HepG2 (cell line): Measurements from ENCODE around the gene CCN2. TPM values are rescaled to one million over a fixed set of nuclear protein-coding genes. Genes with fewer than 3 reads are reported as not detected.

Experiments used
- BRD4 ChIP-seq: sonication (generic); formaldehyde crosslinking; IDR thresholded peaks from 2 replicates; pipeline ENCODE4 v1.4.0; 2020; ENCODE audit warnings: missing genetic modification reagents
- CAMTA2 ChIP-seq: sonication (generic); formaldehyde crosslinking; IDR thresholded peaks from 2 replicates; pipeline ENCODE4 v1.4.0; 2020; ENCODE audit warnings: mild to moderate bottlenecking, missing genetic modification reagents, borderline replicate concordance
- CEBPB ChIP-seq: IDR thresholded peaks from 2 replicates; pipeline ENCODE4 v1.6.1; 2011; ENCODE audit warnings: low read depth, low read length, improper control_type of control experiment, borderline replicate concordance
- CEBPG ChIP-seq: IDR thresholded peaks from 2 replicates; pipeline ENCODE4 v1.6.1; 2016
- CHD4 ChIP-seq: fragments of 200-600 bp; sonication (generic); IDR thresholded peaks from 2 replicates; pipeline ENCODE4 v1.7.0; 2017; ENCODE audit warnings: mild to moderate bottlenecking, low read length, borderline replicate concordance
- NONO ChIP-seq, 2 experiments: fragments of 450-650 bp in 1 of 2; sonication (generic) in 1 of 2; formaldehyde crosslinking in 1 of 2; IDR thresholded peaks in 1 of 2; conservative IDR thresholded peaks in 1 of 2; 2 replicates each; pipeline versions ENCODE4 v1.6.1 to v1.8.0; 2017 to 2022; ENCODE audit warnings: mild to moderate bottlenecking in 1 of 2, missing genetic modification reagents in 1 of 2, moderate library complexity in 1 of 2
- SMYD3 ChIP-seq: sonication (generic); formaldehyde crosslinking; IDR thresholded peaks from 2 replicates; pipeline ENCODE4 v1.8.1; 2023; ENCODE audit warnings: mild to moderate bottlenecking, missing genetic modification reagents
- TP53 ChIP-seq: sonication (generic); formaldehyde crosslinking; conservative IDR thresholded peaks from 2 replicates; pipeline ENCODE4 v1.4.0; 2020; ENCODE audit warnings: missing genetic modification reagents
- ZBTB20 ChIP-seq: sonication (generic); formaldehyde crosslinking; IDR thresholded peaks from 2 replicates; pipeline ENCODE4 v1.8.1; 2023; ENCODE audit warnings: missing genetic modification reagents, low read depth, mild to moderate bottlenecking, borderline replicate concordance
- ZNF282 ChIP-seq: fragments of 450-650 bp; IDR thresholded peaks from 2 replicates; pipeline ENCODE4 v1.6.1; 2018; ENCODE audit not compliant: partially characterized antibody
- ZNF629 ChIP-seq: sonication (generic); formaldehyde crosslinking; conservative IDR thresholded peaks from 2 replicates; pipeline ENCODE4 v1.5.0; 2020; ENCODE audit warnings: missing genetic modification reagents
- ZNF678 ChIP-seq: sonication (generic); formaldehyde crosslinking; IDR thresholded peaks from 2 replicates; pipeline ENCODE4 v1.4.0; 2020; ENCODE audit warnings: mild to moderate bottlenecking, missing genetic modification reagents
- polyA plus RNA-seq, 8 experiments: library from polyadenylated mRNA; depleted of rRNA in 3 of 8; stranded (reverse) in 7 of 8; unstranded in 1 of 8; fragments of >200 nt; fragmentation: Illumina TruSeq in 4 of 8; extraction: Trizol in 4 of 8; gene quantifications; 2 replicates each; pipeline versions ENCODE4 v1.2.1 to v1.2.3, GENCODE V29; 2011 to 2016; ENCODE audit warnings: low read depth in 4 of 8, missing spikeins in 1 of 8, mixed read lengths in 1 of 8; ENCODE audit not compliant: insufficient read depth in 1 of 8
- total RNA-seq, 5 experiments: library from RNA; depleted of rRNA; stranded (reverse); fragments of >200 nt; fragmentation: Illumina TruSeq; extraction: Trizol; gene quantifications; 2 replicates each; pipeline ENCODE4 v1.2.3, GENCODE V29; 2016; ENCODE audit warnings: low read depth in 1 of 5
- TF ChIP-seq, protein P1 (sequence below): sonication (generic); formaldehyde crosslinking; conservative IDR thresholded peaks from 2 replicates; pipeline ENCODE4 v1.4.0; 2020; ENCODE audit warnings: mild to moderate bottlenecking, missing genetic modification reagents, moderate library complexity
- TF ChIP-seq, protein P2 (sequence below): IDR thresholded peaks from 2 replicates; pipeline ENCODE4 v1.6.1; 2016; ENCODE audit warnings: low read depth
- TF ChIP-seq, protein P3 (sequence below): sonication (generic); formaldehyde crosslinking; IDR thresholded peaks from 2 replicates; pipeline ENCODE4 v1.4.0; 2020; ENCODE audit warnings: mild to moderate bottlenecking, missing genetic modification reagents
- TF ChIP-seq, protein P4 (sequence below): sonication (generic); formaldehyde crosslinking; IDR thresholded peaks from 2 replicates; pipeline ENCODE4 v1.5.1; 2020; ENCODE audit warnings: mild to moderate bottlenecking, moderate library complexity, missing genetic modification reagents

CCN2 gene
- total and polyA plus RNA-seq, 2 of the 13 experiments (the other 11 are each of a cell fraction or from before 2014, with no cell fraction given) = 34.7 to 316 TPM

DNA sequence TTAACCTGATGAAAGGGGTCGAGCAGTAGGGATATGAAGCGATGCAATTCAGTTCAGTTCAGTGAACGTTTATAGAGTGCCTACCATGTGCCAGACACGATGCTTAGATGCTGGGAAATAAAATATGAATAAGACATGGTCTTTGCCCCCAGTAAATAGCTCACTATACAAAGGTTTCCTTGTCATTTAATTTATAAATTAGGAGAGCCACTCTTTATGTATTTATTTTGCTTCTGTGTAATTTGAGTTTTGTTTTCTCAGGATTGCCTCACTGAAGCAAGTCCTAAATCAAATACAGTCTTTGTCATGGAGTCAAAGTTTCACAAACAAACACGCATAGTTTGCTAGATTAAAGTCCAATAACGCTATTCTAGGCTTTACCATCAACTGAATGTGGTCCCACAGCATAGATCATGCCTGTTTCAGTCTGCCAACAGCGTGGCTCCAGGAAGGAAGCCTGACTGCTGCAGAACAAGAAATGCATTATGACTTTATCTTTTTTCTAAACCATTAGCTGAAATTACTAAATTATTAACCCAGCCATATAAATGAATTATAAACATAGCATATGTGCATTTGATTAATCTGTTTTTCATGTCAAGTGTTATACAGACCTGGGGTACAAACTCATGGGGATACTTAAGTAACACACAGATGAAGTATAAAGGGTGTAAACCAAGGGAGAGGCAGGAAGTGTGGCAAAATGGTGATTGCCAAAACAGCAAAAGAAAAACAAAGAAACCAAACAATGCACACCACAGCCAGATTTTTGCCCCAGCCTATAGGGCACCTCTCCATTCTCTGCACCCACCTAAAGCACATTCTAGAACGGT, 29.8 kb upstream of the CCN2 start (continued):
- TF ChIP-seq, protein P1, sequence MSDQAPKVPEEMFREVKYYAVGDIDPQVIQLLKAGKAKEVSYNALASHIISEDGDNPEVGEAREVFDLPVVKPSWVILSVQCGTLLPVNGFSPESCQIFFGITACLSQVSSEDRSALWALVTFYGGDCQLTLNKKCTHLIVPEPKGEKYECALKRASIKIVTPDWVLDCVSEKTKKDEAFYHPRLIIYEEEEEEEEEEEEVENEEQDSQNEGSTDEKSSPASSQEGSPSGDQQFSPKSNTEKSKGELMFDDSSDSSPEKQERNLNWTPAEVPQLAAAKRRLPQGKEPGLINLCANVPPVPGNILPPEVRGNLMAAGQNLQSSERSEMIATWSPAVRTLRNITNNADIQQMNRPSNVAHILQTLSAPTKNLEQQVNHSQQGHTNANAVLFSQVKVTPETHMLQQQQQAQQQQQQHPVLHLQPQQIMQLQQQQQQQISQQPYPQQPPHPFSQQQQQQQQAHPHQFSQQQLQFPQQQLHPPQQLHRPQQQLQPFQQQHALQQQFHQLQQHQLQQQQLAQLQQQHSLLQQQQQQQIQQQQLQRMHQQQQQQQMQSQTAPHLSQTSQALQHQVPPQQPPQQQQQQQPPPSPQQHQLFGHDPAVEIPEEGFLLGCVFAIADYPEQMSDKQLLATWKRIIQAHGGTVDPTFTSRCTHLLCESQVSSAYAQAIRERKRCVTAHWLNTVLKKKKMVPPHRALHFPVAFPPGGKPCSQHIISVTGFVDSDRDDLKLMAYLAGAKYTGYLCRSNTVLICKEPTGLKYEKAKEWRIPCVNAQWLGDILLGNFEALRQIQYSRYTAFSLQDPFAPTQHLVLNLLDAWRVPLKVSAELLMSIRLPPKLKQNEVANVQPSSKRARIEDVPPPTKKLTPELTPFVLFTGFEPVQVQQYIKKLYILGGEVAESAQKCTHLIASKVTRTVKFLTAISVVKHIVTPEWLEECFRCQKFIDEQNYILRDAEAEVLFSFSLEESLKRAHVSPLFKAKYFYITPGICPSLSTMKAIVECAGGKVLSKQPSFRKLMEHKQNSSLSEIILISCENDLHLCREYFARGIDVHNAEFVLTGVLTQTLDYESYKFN = peak; percentile 100
- TF ChIP-seq, protein P2, sequence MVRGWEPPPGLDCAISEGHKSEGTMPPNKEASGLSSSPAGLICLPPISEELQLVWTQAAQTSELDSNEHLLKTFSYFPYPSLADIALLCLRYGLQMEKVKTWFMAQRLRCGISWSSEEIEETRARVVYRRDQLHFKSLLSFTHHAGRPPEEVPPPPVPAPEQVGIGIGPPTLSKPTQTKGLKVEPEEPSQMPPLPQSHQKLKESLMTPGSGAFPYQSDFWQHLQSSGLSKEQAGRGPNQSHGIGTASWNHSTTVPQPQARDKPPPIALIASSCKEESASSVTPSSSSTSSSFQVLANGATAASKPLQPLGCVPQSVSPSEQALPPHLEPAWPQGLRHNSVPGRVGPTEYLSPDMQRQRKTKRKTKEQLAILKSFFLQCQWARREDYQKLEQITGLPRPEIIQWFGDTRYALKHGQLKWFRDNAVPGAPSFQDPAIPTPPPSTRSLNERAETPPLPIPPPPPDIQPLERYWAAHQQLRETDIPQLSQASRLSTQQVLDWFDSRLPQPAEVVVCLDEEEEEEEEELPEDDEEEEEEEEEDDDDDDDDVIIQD (CRISPR knock-in tag) = peak; percentile 90
- no peak for TF ChIP-seq NONO (IDR thresholded peaks at IDR 0.05)
- peak; percentile 77 for TF ChIP-seq NONO (CRISPR knock-in tag; conservative IDR thresholded peaks at IDR 0.05)
- TF ChIP-seq TP53 (CRISPR knock-in tag) = no peak
- TF ChIP-seq, protein P3, sequence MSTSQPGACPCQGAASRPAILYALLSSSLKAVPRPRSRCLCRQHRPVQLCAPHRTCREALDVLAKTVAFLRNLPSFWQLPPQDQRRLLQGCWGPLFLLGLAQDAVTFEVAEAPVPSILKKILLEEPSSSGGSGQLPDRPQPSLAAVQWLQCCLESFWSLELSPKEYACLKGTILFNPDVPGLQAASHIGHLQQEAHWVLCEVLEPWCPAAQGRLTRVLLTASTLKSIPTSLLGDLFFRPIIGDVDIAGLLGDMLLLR (CRISPR knock-in tag) = no peak
- peak; percentile 95 for TF ChIP-seq ZBTB20
- no peak for TF ChIP-seq SMYD3 (CRISPR knock-in tag)
- no peak for TF ChIP-seq ZNF629
- TF ChIP-seq CEBPB = peak; percentile 99
- TF ChIP-seq BRD4 (CRISPR knock-in tag) = peak; percentile 79; the same call in 1 of the 2 replicates
- TF ChIP-seq CHD4 = peak; percentile 69; the same call in 1 of the 2 replicates
- TF ChIP-seq, protein P4, sequence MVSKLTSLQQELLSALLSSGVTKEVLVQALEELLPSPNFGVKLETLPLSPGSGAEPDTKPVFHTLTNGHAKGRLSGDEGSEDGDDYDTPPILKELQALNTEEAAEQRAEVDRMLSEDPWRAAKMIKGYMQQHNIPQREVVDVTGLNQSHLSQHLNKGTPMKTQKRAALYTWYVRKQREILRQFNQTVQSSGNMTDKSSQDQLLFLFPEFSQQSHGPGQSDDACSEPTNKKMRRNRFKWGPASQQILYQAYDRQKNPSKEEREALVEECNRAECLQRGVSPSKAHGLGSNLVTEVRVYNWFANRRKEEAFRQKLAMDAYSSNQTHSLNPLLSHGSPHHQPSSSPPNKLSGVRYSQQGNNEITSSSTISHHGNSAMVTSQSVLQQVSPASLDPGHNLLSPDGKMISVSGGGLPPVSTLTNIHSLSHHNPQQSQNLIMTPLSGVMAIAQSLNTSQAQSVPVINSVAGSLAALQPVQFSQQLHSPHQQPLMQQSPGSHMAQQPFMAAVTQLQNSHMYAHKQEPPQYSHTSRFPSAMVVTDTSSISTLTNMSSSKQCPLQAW (CRISPR knock-in tag) = peak; percentile 67
- 0 out of 2 replicates have a peak, but pooled peaks have one; percentile 38 for TF ChIP-seq ZNF678
- TF ChIP-seq CAMTA2 (CRISPR knock-in tag) = no peak
- no peak for TF ChIP-seq ZNF282
- TF ChIP-seq CEBPG = peak; percentile 98
